ENCODE measurements around the gene MDFIC. TPM values are rescaled to one million over a fixed set of nuclear protein-coding genes. Genes with fewer than 3 reads are reported as not detected.

The MDFIC gene
- polyA plus RNA-seq, 1 of the 3 experiments (the other 2 are of a cell fraction) = 2.8 TPM

DNA sequence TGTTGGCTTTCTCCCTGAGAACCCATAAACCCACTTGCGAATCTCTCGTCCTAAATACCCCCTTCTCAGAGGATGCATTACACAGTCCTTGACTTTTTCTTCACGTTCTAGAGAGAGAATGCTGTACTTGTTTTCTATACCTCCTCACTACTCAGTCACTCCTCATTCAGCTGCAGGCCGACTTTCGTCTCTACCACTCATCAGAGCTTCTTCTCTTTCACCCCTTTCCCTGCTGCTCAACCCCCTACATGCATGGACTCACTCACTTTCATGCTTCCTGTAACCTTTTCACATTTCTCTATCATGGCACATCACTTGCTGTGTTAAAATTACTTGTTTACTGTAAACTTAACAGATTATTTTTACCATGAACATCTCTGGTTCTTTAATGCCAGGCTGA lies 19.8 kb downstream of the MDFIC start:
- Histone ChIP-seq H3K79me2 (ENCODE audit: insufficient read depth) (no peaks in the 10 kb centered on the region), H2AFZ (ENCODE audit: low read depth) (no peak overlapping the region), H3K4me3 (ENCODE audit: low read depth in 2 of 2, low read length in 1 of 2) (no peak overlapping the region), H4K20me1 (ENCODE audit: insufficient read depth) (no peaks in the 10 kb centered on the region), H3K4me2 (no peak overlapping the region), H3K9ac (no peak overlapping the region), H3K9me2 (no peaks in the 10 kb centered on the region), H3K9me3 (no peaks in the 10 kb centered on the region), H3K27ac (ENCODE audit: low read depth in 2 of 2, low read length in 1 of 2) (no peak overlapping the region), H3F3A (replicated peaks; ENCODE audit: insufficient read depth) (no peaks in the 10 kb centered on the region), H3K36me3 (replicated peaks in 1 of 2; ENCODE audit: control insufficient read depth in 1 of 2, insufficient read depth in 2 of 2, low read length in 1 of 2) (no peaks in the 10 kb centered on the region), H3K4me1 (ENCODE audit: control insufficient read depth in 1 of 2, insufficient read depth in 2 of 2, low read depth in 1 of 2, low read length in 1 of 2) (no peaks in the 10 kb centered on the region), H3K27me3 (ENCODE audit: insufficient read depth) (0 out of 2 replicates have a peak, but pooled peaks cover 6% of the 10 kb centered on the region)
- 13% methylated on average over 5 of the region's 5 CpGs for WGBS (ENCODE audit: low lambda C conversion rate)
- ChIA-PET CTCF (interaction anchor here (1.4 kb wide), 1 partner anchor 24 kb away, joined by 3 read pairs; no protein-coding TSS in a partner anchor), POLR2A (no interaction called here)
- DNase-seq = no peak
- TF ChIP-seq SIN3A (IDR thresholded peaks at IDR 0.05; ENCODE audit: borderline replicate concordance, low read depth, low read length) (no peak), SMC3 (IDR thresholded peaks at IDR 0.05; ENCODE audit: low read depth, low read length) (no peak), RCOR1 (IDR thresholded peaks at IDR 0.05; ENCODE audit: low read length) (no peak), TAF1 (IDR thresholded peaks at IDR 0.05; ENCODE audit: borderline replicate concordance, low read depth, low read length) (no peak)
- TF ChIP-seq, protein P1, sequence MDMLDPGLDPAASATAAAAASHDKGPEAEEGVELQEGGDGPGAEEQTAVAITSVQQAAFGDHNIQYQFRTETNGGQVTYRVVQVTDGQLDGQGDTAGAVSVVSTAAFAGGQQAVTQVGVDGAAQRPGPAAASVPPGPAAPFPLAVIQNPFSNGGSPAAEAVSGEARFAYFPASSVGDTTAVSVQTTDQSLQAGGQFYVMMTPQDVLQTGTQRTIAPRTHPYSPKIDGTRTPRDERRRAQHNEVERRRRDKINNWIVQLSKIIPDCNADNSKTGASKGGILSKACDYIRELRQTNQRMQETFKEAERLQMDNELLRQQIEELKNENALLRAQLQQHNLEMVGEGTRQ (IDR thresholded peaks at IDR 0.05; ENCODE audit: borderline replicate concordance, low read depth, low read length) = no peak

DNA sequence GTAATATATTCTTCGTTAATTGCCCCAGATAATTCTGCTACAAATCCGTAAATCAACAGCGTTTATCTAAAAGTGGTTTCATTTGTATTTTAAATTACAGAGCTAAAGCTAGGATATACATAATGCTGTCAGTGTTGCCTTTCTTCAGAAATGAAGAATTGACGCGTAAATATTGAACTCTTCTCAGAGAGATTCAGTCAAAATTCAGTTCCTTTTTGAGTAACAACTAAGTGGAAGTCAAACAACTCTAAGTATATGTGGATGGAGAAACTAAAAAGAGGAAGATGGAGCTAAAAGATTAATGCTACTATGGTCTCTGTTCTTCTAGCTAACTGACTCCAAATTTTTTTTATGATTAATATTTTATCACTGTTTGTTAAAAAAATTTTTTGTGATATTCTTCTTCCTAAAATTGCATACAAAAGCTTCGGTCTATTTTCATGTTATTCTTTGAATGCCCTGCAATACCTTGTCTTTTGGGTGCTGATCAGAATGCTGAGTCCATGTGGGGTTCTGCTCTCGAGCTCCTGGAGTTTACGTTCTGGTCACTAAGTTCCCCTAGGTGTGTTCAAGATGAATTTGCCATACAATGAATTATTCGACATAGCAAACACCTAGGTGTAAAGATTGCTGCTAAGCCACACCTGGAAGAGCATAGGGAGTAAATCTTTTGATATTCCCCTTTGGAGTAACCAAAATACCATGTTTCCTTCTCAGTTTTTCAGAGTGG lies 20.7 kb downstream of the MDFIC start:
- Histone ChIP-seq H3K4me2 (no peak overlapping the region), H2AFZ (ENCODE audit: low read depth) (no peak overlapping the region), H3K4me1 (ENCODE audit: control insufficient read depth in 1 of 2, insufficient read depth in 2 of 2, low read depth in 1 of 2, low read length in 1 of 2) (no peaks in the 10 kb centered on the region), H3K79me2 (ENCODE audit: insufficient read depth) (no peaks in the 10 kb centered on the region), H3K36me3 (replicated peaks in 1 of 2; ENCODE audit: control insufficient read depth in 1 of 2, insufficient read depth in 2 of 2, low read length in 1 of 2) (no peaks in the 10 kb centered on the region), H3K9me3 (no peaks in the 10 kb centered on the region), H3F3A (replicated peaks; ENCODE audit: insufficient read depth) (no peaks in the 10 kb centered on the region), H3K9me2 (no peaks in the 10 kb centered on the region), H3K27ac (ENCODE audit: low read depth in 2 of 2, low read length in 1 of 2) (no peak overlapping the region), H3K4me3 (ENCODE audit: low read depth in 2 of 2, low read length in 1 of 2) (no peak overlapping the region), H3K27me3 (ENCODE audit: insufficient read depth) (0 out of 2 replicates have a peak, but pooled peaks cover 6% of the 10 kb centered on the region), H4K20me1 (ENCODE audit: insufficient read depth) (no peaks in the 10 kb centered on the region), H3K9ac (no peak overlapping the region)
- WGBS (ENCODE audit: low lambda C conversion rate) = 16% methylated on average over 9 of the region's 9 CpGs
- CTCF ChIA-PET = interaction anchor here (1.0 to 1.4 kb wide), 2 partner anchors 10 to 25 kb away, joined by 3 read pairs; no protein-coding TSS in a partner anchor
- POLR2A ChIA-PET = no interaction called here
- no peak for DNase-seq
- TF ChIP-seq TCF12 (IDR thresholded peaks at IDR 0.05) (no peak), RAD21 (IDR thresholded peaks at IDR 0.05; ENCODE audit: low read length) (no peak), RCOR1 (IDR thresholded peaks at IDR 0.05; ENCODE audit: low read length) (no peak), NRF1 (IDR thresholded peaks at IDR 0.05; ENCODE audit: low read depth, low read length) (no peak), TEAD4 (IDR thresholded peaks at IDR 0.05; ENCODE audit: borderline replicate concordance, insufficient read depth) (no peak), EP300 (IDR thresholded peaks at IDR 0.05; ENCODE audit: borderline replicate concordance in 1 of 2, low read depth in 1 of 2, low read length in 1 of 2) (no peak), RFX5 (IDR thresholded peaks at IDR 0.05; ENCODE audit: low read length) (no peak), SIN3A (IDR thresholded peaks at IDR 0.05; ENCODE audit: borderline replicate concordance, low read depth, low read length) (no peak), EZH2phosphoT487 (IDR thresholded peaks at IDR 0.05; ENCODE audit: borderline replicate concordance, low read depth) (no peak)
- TF ChIP-seq, protein P2, sequence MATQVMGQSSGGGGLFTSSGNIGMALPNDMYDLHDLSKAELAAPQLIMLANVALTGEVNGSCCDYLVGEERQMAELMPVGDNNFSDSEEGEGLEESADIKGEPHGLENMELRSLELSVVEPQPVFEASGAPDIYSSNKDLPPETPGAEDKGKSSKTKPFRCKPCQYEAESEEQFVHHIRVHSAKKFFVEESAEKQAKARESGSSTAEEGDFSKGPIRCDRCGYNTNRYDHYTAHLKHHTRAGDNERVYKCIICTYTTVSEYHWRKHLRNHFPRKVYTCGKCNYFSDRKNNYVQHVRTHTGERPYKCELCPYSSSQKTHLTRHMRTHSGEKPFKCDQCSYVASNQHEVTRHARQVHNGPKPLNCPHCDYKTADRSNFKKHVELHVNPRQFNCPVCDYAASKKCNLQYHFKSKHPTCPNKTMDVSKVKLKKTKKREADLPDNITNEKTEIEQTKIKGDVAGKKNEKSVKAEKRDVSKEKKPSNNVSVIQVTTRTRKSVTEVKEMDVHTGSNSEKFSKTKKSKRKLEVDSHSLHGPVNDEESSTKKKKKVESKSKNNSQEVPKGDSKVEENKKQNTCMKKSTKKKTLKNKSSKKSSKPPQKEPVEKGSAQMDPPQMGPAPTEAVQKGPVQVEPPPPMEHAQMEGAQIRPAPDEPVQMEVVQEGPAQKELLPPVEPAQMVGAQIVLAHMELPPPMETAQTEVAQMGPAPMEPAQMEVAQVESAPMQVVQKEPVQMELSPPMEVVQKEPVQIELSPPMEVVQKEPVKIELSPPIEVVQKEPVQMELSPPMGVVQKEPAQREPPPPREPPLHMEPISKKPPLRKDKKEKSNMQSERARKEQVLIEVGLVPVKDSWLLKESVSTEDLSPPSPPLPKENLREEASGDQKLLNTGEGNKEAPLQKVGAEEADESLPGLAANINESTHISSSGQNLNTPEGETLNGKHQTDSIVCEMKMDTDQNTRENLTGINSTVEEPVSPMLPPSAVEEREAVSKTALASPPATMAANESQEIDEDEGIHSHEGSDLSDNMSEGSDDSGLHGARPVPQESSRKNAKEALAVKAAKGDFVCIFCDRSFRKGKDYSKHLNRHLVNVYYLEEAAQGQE (IDR thresholded peaks at IDR 0.05; ENCODE audit: low read depth, low read length) = no peak
- TF ChIP-seq, protein P3, sequence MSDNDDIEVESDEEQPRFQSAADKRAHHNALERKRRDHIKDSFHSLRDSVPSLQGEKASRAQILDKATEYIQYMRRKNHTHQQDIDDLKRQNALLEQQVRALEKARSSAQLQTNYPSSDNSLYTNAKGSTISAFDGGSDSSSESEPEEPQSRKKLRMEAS (IDR thresholded peaks at IDR 0.05; ENCODE audit: low read depth) = no peak
- TF ChIP-seq, protein P4, sequence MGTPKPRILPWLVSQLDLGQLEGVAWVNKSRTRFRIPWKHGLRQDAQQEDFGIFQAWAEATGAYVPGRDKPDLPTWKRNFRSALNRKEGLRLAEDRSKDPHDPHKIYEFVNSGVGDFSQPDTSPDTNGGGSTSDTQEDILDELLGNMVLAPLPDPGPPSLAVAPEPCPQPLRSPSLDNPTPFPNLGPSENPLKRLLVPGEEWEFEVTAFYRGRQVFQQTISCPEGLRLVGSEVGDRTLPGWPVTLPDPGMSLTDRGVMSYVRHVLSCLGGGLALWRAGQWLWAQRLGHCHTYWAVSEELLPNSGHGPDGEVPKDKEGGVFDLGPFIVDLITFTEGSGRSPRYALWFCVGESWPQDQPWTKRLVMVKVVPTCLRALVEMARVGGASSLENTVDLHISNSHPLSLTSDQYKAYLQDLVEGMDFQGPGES (IDR thresholded peaks at IDR 0.05; ENCODE audit: low read depth, low read length) = no peak
- TF ChIP-seq, protein P1 (IDR thresholded peaks at IDR 0.05; ENCODE audit: borderline replicate concordance, low read depth, low read length) = no peak
- TF ChIP-seq, protein P5, sequence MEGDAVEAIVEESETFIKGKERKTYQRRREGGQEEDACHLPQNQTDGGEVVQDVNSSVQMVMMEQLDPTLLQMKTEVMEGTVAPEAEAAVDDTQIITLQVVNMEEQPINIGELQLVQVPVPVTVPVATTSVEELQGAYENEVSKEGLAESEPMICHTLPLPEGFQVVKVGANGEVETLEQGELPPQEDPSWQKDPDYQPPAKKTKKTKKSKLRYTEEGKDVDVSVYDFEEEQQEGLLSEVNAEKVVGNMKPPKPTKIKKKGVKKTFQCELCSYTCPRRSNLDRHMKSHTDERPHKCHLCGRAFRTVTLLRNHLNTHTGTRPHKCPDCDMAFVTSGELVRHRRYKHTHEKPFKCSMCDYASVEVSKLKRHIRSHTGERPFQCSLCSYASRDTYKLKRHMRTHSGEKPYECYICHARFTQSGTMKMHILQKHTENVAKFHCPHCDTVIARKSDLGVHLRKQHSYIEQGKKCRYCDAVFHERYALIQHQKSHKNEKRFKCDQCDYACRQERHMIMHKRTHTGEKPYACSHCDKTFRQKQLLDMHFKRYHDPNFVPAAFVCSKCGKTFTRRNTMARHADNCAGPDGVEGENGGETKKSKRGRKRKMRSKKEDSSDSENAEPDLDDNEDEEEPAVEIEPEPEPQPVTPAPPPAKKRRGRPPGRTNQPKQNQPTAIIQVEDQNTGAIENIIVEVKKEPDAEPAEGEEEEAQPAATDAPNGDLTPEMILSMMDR (IDR thresholded peaks at IDR 0.05) = no peak
